ENCODE data around the gene KRT16. TPM values are rescaled to one million over a fixed set of nuclear protein-coding genes. Genes with fewer than 3 reads are reported as not detected.
"Not testable (repeated sequence)": the region's sequence is repeated elsewhere in the genome, so short reads cannot be mapped to it uniquely, and the experiment has no call there.

Gene KRT16
- total RNA-seq, 1 experiment from 2014 or later: 109 TPM

DNA sequence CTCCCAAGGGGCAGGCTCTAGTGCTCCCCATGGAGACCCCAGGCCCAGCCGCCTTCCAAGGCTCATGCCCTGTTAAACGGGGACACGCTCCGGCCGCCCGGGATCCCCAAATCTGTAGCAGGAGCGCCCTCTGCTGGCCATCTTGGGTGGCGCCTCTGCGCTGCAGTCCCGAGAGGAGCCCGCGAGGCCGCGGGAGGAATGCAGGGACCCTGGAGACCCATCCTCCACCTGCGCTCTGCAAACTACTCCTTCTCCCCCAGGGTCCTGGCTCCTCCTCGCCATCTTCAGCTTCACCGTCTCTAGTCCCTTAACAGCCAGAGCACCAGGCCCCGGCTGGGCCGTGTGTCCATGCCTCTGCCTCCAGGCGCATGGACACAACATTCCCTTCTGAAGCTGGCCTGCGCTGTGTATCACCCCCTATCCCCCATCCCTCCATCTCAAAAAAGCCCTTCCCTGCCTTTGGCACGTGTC is 35.4 kb upstream of the KRT16 start:
- Mint-ChIP-seq H3K36me3 (ENCODE audit: insufficient read depth, unreplicated experiment) (no peaks in the 10 kb centered on the region), H3K4me3 (ENCODE audit: unreplicated experiment) (no peak overlapping the region), H3K27me3 (ENCODE audit: insufficient read depth, unreplicated experiment) (no peaks in the 10 kb centered on the region), H3K27ac (ENCODE audit: low read depth, unreplicated experiment) (peak overlapping the region; percentile 93), H3K4me1 (ENCODE audit: insufficient read depth, unreplicated experiment) (peaks cover 33% of the 10 kb centered on the region), H3K9me3 (ENCODE audit: unreplicated experiment) (no peaks in the 10 kb centered on the region)
- intact Hi-C loops (cut with micrococcal nuclease): loop anchor here (1.0 to 5.0 kb wide), 5 partner anchors 14 to 741 kb away; no protein-coding TSS in a partner anchor
- peak; percentile 86 for DNase-seq (ENCODE audit: unreplicated experiment)
- BruUV-seq (replicated peaks): no TSS peak
- POLR2A ChIA-PET: interaction anchor here (0.7 to 14.1 kb wide), 13 partner anchors 8 to 738 kb away, joined by 3 to 366 read pairs (median 6); partner anchors contain the start of genes EIF1, KRT14, KRT15 and KRT16
- CTCF ChIA-PET: interaction anchor here (0.5 to 18.9 kb wide), 48 partner anchors 10 to 1031 kb away, joined by 3 to 566 read pairs (median 4); partner anchors contain the start of genes KRT12, KRT14, KRT15 and KRT16
- peak; percentile 95 for TF ChIP-seq CTCF (IDR thresholded peaks at IDR 0.05; ENCODE audit: unreplicated experiment)

GRCh38 chr17:41647038-41647813 is 34.7 kb upstream of the KRT16 start:
- no peak for DNase-seq (ENCODE audit: unreplicated experiment)
- Mint-ChIP-seq H3K27me3 (ENCODE audit: insufficient read depth, unreplicated experiment) (no peaks in the 10 kb centered on the region), H3K27ac (ENCODE audit: low read depth, unreplicated experiment) (no peak overlapping the region), H3K4me3 (ENCODE audit: unreplicated experiment) (no peak overlapping the region), H3K9me3 (ENCODE audit: unreplicated experiment) (no peaks in the 10 kb centered on the region), H3K36me3 (ENCODE audit: insufficient read depth, unreplicated experiment) (no peaks in the 10 kb centered on the region), H3K4me1 (ENCODE audit: insufficient read depth, unreplicated experiment) (peaks cover 36% of the 10 kb centered on the region)
- ChIA-PET CTCF (interaction anchor here (0.6 to 18.9 kb wide), 20 partner anchors 10 to 1030 kb away, joined by 3 to 566 read pairs (median 4); partner anchors contain the start of genes KRT14, KRT16 and KRT17), POLR2A (interaction anchor here (0.7 to 14.1 kb wide), 8 partner anchors 9 to 1789 kb away, joined by 3 to 366 read pairs (median 8); partner anchors contain the start of gene KRT17)
- TF ChIP-seq CTCF (IDR thresholded peaks at IDR 0.05; ENCODE audit: unreplicated experiment): no peak
- BruUV-seq (replicated peaks): no TSS peak
- intact Hi-C loops (cut with micrococcal nuclease): loop anchor here (5.0 kb wide), 2 partner anchors 325 to 740 kb away; no protein-coding TSS in a partner anchor

DNA sequence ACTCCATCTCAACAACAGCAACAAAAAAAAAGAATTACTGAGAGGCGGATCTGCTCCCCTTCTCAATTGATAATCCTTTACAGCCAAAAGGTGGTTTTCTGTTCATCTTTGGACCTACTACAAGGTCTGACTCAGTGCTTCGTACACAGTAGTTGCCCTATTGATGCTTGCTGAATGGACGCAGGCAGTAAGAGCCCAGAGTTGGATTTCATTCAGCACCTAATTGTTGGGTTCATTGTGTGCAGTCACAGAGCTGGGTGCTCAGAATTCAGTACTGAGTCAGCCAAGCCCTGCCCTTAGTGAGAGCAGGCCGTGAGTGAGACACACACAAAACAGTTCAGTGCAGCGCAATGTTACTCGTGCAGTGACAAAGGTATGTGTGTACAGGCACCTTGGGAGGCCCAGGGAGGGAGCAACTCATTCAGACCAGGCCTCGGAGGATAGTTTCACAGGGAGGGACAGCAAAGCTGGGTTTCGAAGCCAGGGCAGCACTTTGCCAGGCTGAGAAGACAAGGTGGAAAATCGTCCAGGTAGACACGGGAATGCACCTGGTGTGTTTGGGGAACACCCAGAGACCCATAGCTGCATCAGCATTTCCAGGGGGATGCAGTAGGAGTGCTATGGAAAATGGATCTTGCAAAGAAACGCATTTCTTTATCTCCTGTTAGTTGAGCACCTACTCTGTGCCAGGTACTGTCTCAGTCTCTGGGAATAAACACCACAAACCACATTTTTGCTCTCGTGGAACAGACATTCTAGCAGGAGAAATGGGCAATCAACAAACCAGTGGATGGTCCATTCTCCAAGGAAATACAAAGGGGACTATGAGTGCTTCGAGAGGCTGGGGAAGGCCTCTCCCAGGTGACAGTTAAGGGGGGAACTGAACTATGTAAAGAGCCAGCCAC is 29.9 kb upstream of the KRT16 start:
- H3K4me1 Mint-ChIP-seq (ENCODE audit: insufficient read depth, unreplicated experiment): peaks cover 15% of the 10 kb centered on the region
- no peaks in the 10 kb centered on the region for H3K36me3 Mint-ChIP-seq (ENCODE audit: insufficient read depth, unreplicated experiment)
- peak overlapping the region; percentile 51 for H3K27ac Mint-ChIP-seq (ENCODE audit: low read depth, unreplicated experiment)
- ChIA-PET POLR2A (interaction anchor here (0.7 to 2.2 kb wide), 8 partner anchors 8 to 98 kb away, joined by 3 to 6 read pairs (median 4); partner anchors contain the start of gene KRT17), CTCF (interaction anchor here (0.8 to 18.9 kb wide), 5 partner anchors 8 to 320 kb away, joined by 3 to 566 read pairs (median 4); no protein-coding TSS in a partner anchor)
- intact Hi-C loops (cut with micrococcal nuclease): no loop called here
- no peak for TF ChIP-seq CTCF (IDR thresholded peaks at IDR 0.05; ENCODE audit: unreplicated experiment)
- DNase-seq (ENCODE audit: unreplicated experiment): no peak
- BruUV-seq (replicated peaks): no TSS peak
- H3K27me3 Mint-ChIP-seq (ENCODE audit: insufficient read depth, unreplicated experiment): no peaks in the 10 kb centered on the region
- no peaks in the 10 kb centered on the region for H3K9me3 Mint-ChIP-seq (ENCODE audit: unreplicated experiment)
- H3K4me3 Mint-ChIP-seq (ENCODE audit: unreplicated experiment): no peak overlapping the region

DNA sequence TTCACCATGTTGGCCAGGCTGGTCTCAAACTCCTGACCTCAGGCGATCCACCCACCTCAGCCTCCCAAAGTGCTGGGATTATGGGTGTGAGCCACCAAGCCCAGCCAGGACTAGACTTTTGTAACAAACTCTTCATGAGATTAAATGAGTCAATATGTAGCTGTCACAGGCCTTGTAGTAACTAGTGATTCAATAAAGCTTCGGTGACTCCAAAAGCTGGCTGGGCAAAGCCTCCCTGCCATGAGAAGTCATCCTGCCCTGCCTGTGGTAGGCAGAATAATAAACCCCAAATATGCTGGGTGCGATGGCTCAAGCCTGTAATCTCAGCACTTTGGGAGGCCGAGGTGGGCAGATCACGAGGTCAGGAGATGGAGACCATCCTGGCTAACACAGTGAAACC is 28.0 kb upstream of the KRT16 start:
- H3K27me3 Mint-ChIP-seq (ENCODE audit: insufficient read depth, unreplicated experiment); DNase-seq (ENCODE audit: unreplicated experiment); intact Hi-C loops (cut with micrococcal nuclease); H3K4me3 Mint-ChIP-seq (ENCODE audit: unreplicated experiment); H3K9me3 Mint-ChIP-seq (ENCODE audit: unreplicated experiment); H3K36me3 Mint-ChIP-seq (ENCODE audit: insufficient read depth, unreplicated experiment); BruUV-seq (replicated peaks); H3K27ac Mint-ChIP-seq (ENCODE audit: low read depth, unreplicated experiment): not testable (repeated sequence)
- CTCF ChIA-PET: interaction anchor here (0.6 to 18.9 kb wide), 5 partner anchors 24 to 92 kb away, joined by 3 to 566 read pairs (median 5); no protein-coding TSS in a partner anchor
- POLR2A ChIA-PET: interaction anchor here (1.3 to 2.3 kb wide), 2 partner anchors 8 to 16 kb away, joined by 4 to 10 read pairs; partner anchors contain the start of gene KRT17
- H3K4me1 Mint-ChIP-seq (ENCODE audit: insufficient read depth, unreplicated experiment): peaks cover 11% of the 10 kb centered on the region
